ENCODE results near the gene ATXN7L1.
"Not testable (repeated sequence)": the region's sequence is repeated elsewhere in the genome, so short reads cannot be mapped to it uniquely, and the experiment has no call there.

Gene ATXN7L1

GRCh38 chr7:105857009-105857952 lies 19.1 kb downstream of the ATXN7L1 start:
- FAIRE-seq, result no peak

GRCh38 chr7:105854498-105854897 lies 21.9 kb downstream of the ATXN7L1 start:
- no peak for FAIRE-seq

- no peak for FAIRE-seq
Measured at GRCh38 chr7:105853931-105854419, 22.4 kb downstream of the ATXN7L1 start.

GRCh38 chr7:105851064-105851463 lies 25.3 kb downstream of the ATXN7L1 start:
- no peak for FAIRE-seq

- no peak for FAIRE-seq
Measured at GRCh38 chr7:105849122-105849855, 27.1 kb downstream of the ATXN7L1 start.

- no peak for FAIRE-seq
Measured at GRCh38 chr7:105846404-105846803, 30.0 kb downstream of the ATXN7L1 start.

GRCh38 chr7:105844681-105845080 lies 31.7 kb downstream of the ATXN7L1 start:
- FAIRE-seq, result not testable (repeated sequence)

- no peak for FAIRE-seq
Measured at GRCh38 chr7:105841866-105842265, 34.5 kb downstream of the ATXN7L1 start.

GRCh38 chr7:105840981-105841749 lies 35.2 kb downstream of the ATXN7L1 start:
- no peak for FAIRE-seq

- FAIRE-seq, result no peak
Measured at GRCh38 chr7:105839266-105839665, 37.1 kb downstream of the ATXN7L1 start.

- FAIRE-seq, result no peak
Measured at GRCh38 chr7:105838627-105839231, 37.7 kb downstream of the ATXN7L1 start.

- FAIRE-seq, result no peak
Measured at GRCh38 chr7:105837765-105838626, 38.4 kb downstream of the ATXN7L1 start.

GRCh38 chr7:105835441-105835840 lies 41.0 kb downstream of the ATXN7L1 start:
- FAIRE-seq, result no peak

- FAIRE-seq, result no peak
Measured at GRCh38 chr7:105831824-105832535, 44.4 kb downstream of the ATXN7L1 start.

GRCh38 chr7:105831302-105831620 lies 45.1 kb downstream of the ATXN7L1 start:
- FAIRE-seq, result no peak

- FAIRE-seq, result no peak
Measured at GRCh38 chr7:105830405-105831301, 45.7 kb downstream of the ATXN7L1 start.

GRCh38 chr7:105829681-105830322 lies 46.6 kb downstream of the ATXN7L1 start:
- no peak for FAIRE-seq

GRCh38 chr7:105828141-105828540 lies 48.3 kb downstream of the ATXN7L1 start:
- no peak for FAIRE-seq

GRCh38 chr7:105827151-105827875 lies 49.1 kb downstream of the ATXN7L1 start:
- FAIRE-seq, result no peak
